ENCODE results near the gene SBNO2. TPM values are rescaled to one million over a fixed set of nuclear protein-coding genes. Genes with fewer than 3 reads are reported as not detected.

SBNO2 gene
- total and polyA plus RNA-seq, 9 of the 15 experiments (the other 6 are each of a cell fraction or from before 2014, with no cell fraction given), result 0.01 to 46.2 (median 6.7) TPM

- TF ChIP-seq JUN (IDR thresholded peaks at IDR 0.05; ENCODE audit: borderline replicate concordance, low read depth, low read length) (no peak), JUN (CRISPR knock-in tag; IDR thresholded peaks at IDR 0.05; ENCODE audit: borderline replicate concordance) (no peak), RBM14 (IDR thresholded peaks at IDR 0.05; ENCODE audit: borderline replicate concordance, insufficient read depth, low read depth, low read length) (no peak), LARP7 (IDR thresholded peaks at IDR 0.05) (no peak), MBD2 (IDR thresholded peaks at IDR 0.05; ENCODE audit: borderline replicate concordance, low read depth) (peak; percentile 51; the same call in 1 of the 2 replicates), ASH1L (IDR thresholded peaks at IDR 0.05; ENCODE audit: borderline replicate concordance, low read depth, partially characterized antibody) (peak; percentile 84), NFYB (IDR thresholded peaks at IDR 0.05; ENCODE audit: extremely low read depth, insufficient read length) (peak; percentile 82), ZNF140 (CRISPR knock-in tag; IDR thresholded peaks at IDR 0.05) (no peak), PHF8 (IDR thresholded peaks at IDR 0.05; ENCODE audit: borderline replicate concordance, low read length) (no peak), PCBP2 (IDR thresholded peaks at IDR 0.05; ENCODE audit: low read depth, low read length, poor library complexity, severe bottlenecking) (no peak), NR4A1 (CRISPR knock-in tag; IDR thresholded peaks at IDR 0.05) (no peak), NR4A1 (tag; IDR thresholded peaks at IDR 0.05) (no peak), CEBPB (tag; IDR thresholded peaks at IDR 0.05) (no peak), CBX5 (IDR thresholded peaks at IDR 0.05; ENCODE audit: borderline replicate concordance, low read depth) (no peak), E2F1 (CRISPR knock-in tag; IDR thresholded peaks at IDR 0.05) (no peak), NFRKB (IDR thresholded peaks at IDR 0.05; ENCODE audit: low read depth) (no peak), ARID3B (CRISPR knock-in tag; IDR thresholded peaks at IDR 0.05; ENCODE audit: borderline replicate concordance) (no peak), KAT7 (CRISPR knock-in tag; IDR thresholded peaks at IDR 0.05; ENCODE audit: borderline replicate concordance) (no peak), TARDBP (IDR thresholded peaks at IDR 0.05) (no peak), KDM1A (IDR thresholded peaks at IDR 0.05) (no peak), DNMT1 (IDR thresholded peaks at IDR 0.05) (no peak), TCF15 (CRISPR knock-in tag; IDR thresholded peaks at IDR 0.05) (no peak), ATF3 (IDR thresholded peaks at IDR 0.05) (peak; percentile 15; the same call in 1 of the 2 replicates), ATF3 (CRISPR knock-in tag; conservative IDR thresholded peaks at IDR 0.05) (no peak), L3MBTL2 (IDR thresholded peaks at IDR 0.05) (no peak), ETS2 (tag; IDR thresholded peaks at IDR 0.05; ENCODE audit: borderline replicate concordance, poor library complexity, severe bottlenecking) (no peak), ZNF253 (CRISPR knock-in tag; conservative IDR thresholded peaks at IDR 0.05) (no peak), NFATC3 (IDR thresholded peaks at IDR 0.05) (no peak)
Measured at GRCh38 chr19:1133471-1133929, 40.6 kb downstream of the SBNO2 start (continued).
